ENCODE data around the gene SUPT6H. TPM values are rescaled to one million over a fixed set of nuclear protein-coding genes. Genes with fewer than 3 reads are reported as not detected.
"Not testable (repeated sequence)": the region's sequence is repeated elsewhere in the genome, so short reads cannot be mapped to it uniquely, and the experiment has no call there.

Gene SUPT6H
- total RNA-seq, 1 donor from 2014 or later, result 95.8 TPM

GRCh38 chr17:28716740-28717577 lies 55.0 kb downstream of the SUPT6H start:
- intact Hi-C loops (cut with micrococcal nuclease), result loop anchor here (5.0 kb wide), 1 partner anchor 225 kb away; no protein-coding TSS in a partner anchor

- intact Hi-C loops (cut with micrococcal nuclease), result loop anchor here (2.0 to 5.0 kb wide), 2 partner anchors 225 to 577 kb away; partner anchors contain the start of gene NUFIP2
Measured at GRCh38 chr17:28717578-28718332, 55.8 kb downstream of the SUPT6H start, which contains the start of gene RAB34. TSS of gene RAB34 (minus strand) at chr17:28717868. CDS start at chr17:28717266, 602 bp downstream.

- intact Hi-C loops (cut with micrococcal nuclease), result loop anchor here (1.0 to 5.0 kb wide), 8 partner anchors 7 to 576 kb away; partner anchors contain the start of genes BLTP2, IFT20, NEK8 and NUFIP2
Measured at GRCh38 chr17:28718333-28719020, 56.5 kb downstream of the SUPT6H start.

GRCh38 chr17:28719021-28719433 lies 57.0 kb downstream of the SUPT6H start:
- intact Hi-C loops (cut with micrococcal nuclease), result loop anchor here (1.0 to 5.0 kb wide), 8 partner anchors 8 to 576 kb away; partner anchors contain the start of genes BLTP2, IFT20, NEK8 and NUFIP2

- intact Hi-C loops (cut with micrococcal nuclease), result no loop called here
Measured at GRCh38 chr17:28720247-28720996, 58.4 kb downstream of the SUPT6H start.

- intact Hi-C loops (cut with micrococcal nuclease), result not testable (repeated sequence)
Measured at GRCh38 chr17:28720997-28721329, 59.0 kb downstream of the SUPT6H start.

GRCh38 chr17:28722417-28723158 lies 60.6 kb downstream of the SUPT6H start:
- intact Hi-C loops (cut with micrococcal nuclease), result no loop called here

GRCh38 chr17:28723159-28723835 lies 61.3 kb downstream of the SUPT6H start:
- intact Hi-C loops (cut with micrococcal nuclease), result no loop called here

GRCh38 chr17:28723836-28724499 lies 62.0 kb downstream of the SUPT6H start:
- intact Hi-C loops (cut with micrococcal nuclease), result not testable (repeated sequence)

- intact Hi-C loops (cut with micrococcal nuclease), result loop anchor here (5.0 kb wide), 1 partner anchor 843 kb away; the partner anchor contains the start of genes ABHD15 and TP53I13
Measured at GRCh38 chr17:28724500-28725165, 62.6 kb downstream of the SUPT6H start.

GRCh38 chr17:28725166-28725659 lies 63.2 kb downstream of the SUPT6H start:
- intact Hi-C loops (cut with micrococcal nuclease), result loop anchor here (5.0 kb wide), 1 partner anchor 842 kb away; the partner anchor contains the start of genes ABHD15 and TP53I13

GRCh38 chr17:28725660-28726225 lies 63.7 kb downstream of the SUPT6H start:
- intact Hi-C loops (cut with micrococcal nuclease), result loop anchor here (2.0 to 5.0 kb wide), 2 partner anchors 391 to 842 kb away; partner anchors contain the start of genes ABHD15 and TP53I13

- intact Hi-C loops (cut with micrococcal nuclease), result loop anchor here (2.0 to 5.0 kb wide), 2 partner anchors 391 to 841 kb away; partner anchors contain the start of genes ABHD15 and TP53I13
Measured at GRCh38 chr17:28726226-28726626, 64.2 kb downstream of the SUPT6H start, which contains the start of gene TLCD1. TSS of gene TLCD1 (minus strand) at chr17:28726233. CDS start at chr17:28726097, 136 bp downstream.

- intact Hi-C loops (cut with micrococcal nuclease), result loop anchor here (1.0 to 5.0 kb wide), 6 partner anchors 23 to 840 kb away; partner anchors contain the start of genes ABHD15, DHRS13 and TP53I13
Measured at GRCh38 chr17:28726627-28727491, 64.9 kb downstream of the SUPT6H start.

GRCh38 chr17:28728364-28729200 lies 66.6 kb downstream of the SUPT6H start, which contains the start of gene NEK8:
TSS of gene NEK8 (plus strand) at chr17:28728788. CDS start at chr17:28728814, 26 bp downstream.
- intact Hi-C loops (cut with micrococcal nuclease), result loop anchor here (1.0 to 5.0 kb wide), 10 partner anchors 9 to 839 kb away; partner anchors contain the start of genes ABHD15, FAM222B, PROCA1 and RPL23A
